HG03354 (cell line): ENCODE data around the gene ERAP2.
"Not testable (repeated sequence)": the region's sequence is repeated elsewhere in the genome, so short reads cannot be mapped to it uniquely, and the experiment has no call there.

Experiments
- ATAC-seq: cut with Tn5 transposase; IDR thresholded peaks from one replicate; pipeline ENCODE4 v1.9.1; 2021; ENCODE audit warnings: mild to moderate bottlenecking; ENCODE audit not compliant: unreplicated experiment, poor library complexity, severe bottlenecking

The ERAP2 gene

GRCh38 chr5:96928931-96929708 is 52.8 kb downstream of the ERAP2 start:
- ATAC-seq, result no peak

GRCh38 chr5:96930058-96930457 is 53.8 kb downstream of the ERAP2 start:
- no peak for ATAC-seq

- ATAC-seq, result no peak
Observed at GRCh38 chr5:96930589-96930988, 54.3 kb downstream of the ERAP2 start.

- not testable (repeated sequence) for ATAC-seq
Observed at GRCh38 chr5:96931037-96931436, 54.7 kb downstream of the ERAP2 start.

- ATAC-seq, result no peak
Observed at GRCh38 chr5:96931605-96932004, 55.3 kb downstream of the ERAP2 start.

- no peak for ATAC-seq
Observed at GRCh38 chr5:96932026-96932425, 55.7 kb downstream of the ERAP2 start.

GRCh38 chr5:96933764-96934707 is 57.7 kb downstream of the ERAP2 start:
- peak; percentile 3 for ATAC-seq

- ATAC-seq, result peak; percentile 68
Observed at GRCh38 chr5:96934708-96935558, 58.6 kb downstream of the ERAP2 start.

- peak; percentile 46 for ATAC-seq
Observed at GRCh38 chr5:96935559-96936430, 59.5 kb downstream of the ERAP2 start, which contains the start of gene LNPEP. TSS of gene LNPEP (plus strand) at chr5:96936080. CDS start at chr5:96936156, 76 bp downstream.

GRCh38 chr5:96936431-96937320 is 60.4 kb downstream of the ERAP2 start:
- peak; percentile 32 for ATAC-seq

- no peak for ATAC-seq
Observed at GRCh38 chr5:96940586-96940985, 64.3 kb downstream of the ERAP2 start.

- ATAC-seq, result no peak
Observed at GRCh38 chr5:96941140-96941539, 64.8 kb downstream of the ERAP2 start.

- ATAC-seq, result no peak
Observed at GRCh38 chr5:96942078-96942477, 65.8 kb downstream of the ERAP2 start.

- no peak for ATAC-seq
Observed at GRCh38 chr5:96942911-96943310, 66.6 kb downstream of the ERAP2 start.

- no peak for ATAC-seq
Observed at GRCh38 chr5:96943799-96944198, 67.5 kb downstream of the ERAP2 start.

GRCh38 chr5:96945144-96945897 is 69.0 kb downstream of the ERAP2 start:
- ATAC-seq, result no peak

GRCh38 chr5:96946381-96946780 is 70.1 kb downstream of the ERAP2 start:
- no peak for ATAC-seq
